H9 (cell line): Measurements from ENCODE around the gene CKB. TPM values are rescaled to one million over a fixed set of nuclear protein-coding genes. Genes with fewer than 3 reads are reported as not detected.
A peak's percentile ranks its signal among the peaks of the same experiment; 100 is the strongest.

Experiments used
- DNase-seq: peaks from one replicate; pipeline ENCODE4 v3.0.0-alpha.2; 2017
- H2AFZ ChIP-seq: one replicate; pipeline ENCODE4 v1.6.1; 2013; ENCODE audit warnings: mild to moderate bottlenecking, low read length, control low read depth, moderate library complexity
- H2AK5ac ChIP-seq: 2 replicates; pipeline ENCODE4 v1.6.1; 2013; ENCODE audit warnings: low read length, control low read depth, mixed read lengths; ENCODE audit not compliant: insufficient read length
- H2BK120ac ChIP-seq: one replicate; pipeline ENCODE4 v1.6.1; 2013; ENCODE audit warnings: low read depth, mild to moderate bottlenecking, low read length, control low read depth, inconsistent platforms; ENCODE audit not compliant: poor library complexity, severe bottlenecking
- H2BK12ac ChIP-seq: 2 replicates; pipeline ENCODE4 v1.6.1; 2013; ENCODE audit warnings: low read length, control low read depth, mixed read lengths, low read depth; ENCODE audit not compliant: insufficient read length
- H2BK15ac ChIP-seq: 2 replicates; pipeline ENCODE4 v1.6.1; 2013; ENCODE audit warnings: low read depth, low read length, control low read depth
- H2BK20ac ChIP-seq: one replicate; pipeline ENCODE4 v1.6.1; 2013; ENCODE audit warnings: low read depth, mild to moderate bottlenecking, low read length, control low read depth, inconsistent platforms; ENCODE audit not compliant: poor library complexity, severe bottlenecking
- H2BK5ac ChIP-seq: 2 replicates; pipeline ENCODE4 v1.6.1; 2013; ENCODE audit warnings: low read length, control low read depth, mixed read lengths; ENCODE audit not compliant: insufficient read length
- H3K14ac ChIP-seq: 2 replicates; pipeline ENCODE4 v1.6.1; 2013; ENCODE audit warnings: low read length, control low read depth; ENCODE audit not compliant: insufficient read depth
- H3K18ac ChIP-seq: 2 replicates; pipeline ENCODE4 v1.6.1; 2013; ENCODE audit warnings: low read depth, mild to moderate bottlenecking, mixed read lengths, low read length, control low read depth; ENCODE audit not compliant: insufficient read length
- H3K23ac ChIP-seq: 2 replicates; pipeline ENCODE4 v1.6.1; 2013; ENCODE audit warnings: low read length, control low read depth, mixed read lengths, low read depth; ENCODE audit not compliant: insufficient read length
- H3K23me2 ChIP-seq: 2 replicates; pipeline ENCODE4 v1.6.1; 2013; ENCODE audit warnings: low read depth, mild to moderate bottlenecking, mixed read lengths, low read length, control low read depth; ENCODE audit not compliant: insufficient read length, poor library complexity, severe bottlenecking
- H3K27ac ChIP-seq: 2 replicates; pipeline ENCODE4 v1.5.1; 2013; ENCODE audit warnings: low read length, control low read depth, mixed read lengths, low read depth; ENCODE audit not compliant: insufficient read length
- H3K27me3 ChIP-seq: 2 replicates; pipeline ENCODE4 v1.6.1; 2013; ENCODE audit warnings: low read length, control low read depth, inconsistent platforms; ENCODE audit not compliant: insufficient read depth
- H3K4ac ChIP-seq: 2 replicates; pipeline ENCODE4 v1.6.1; 2013; ENCODE audit warnings: low read depth, mild to moderate bottlenecking, control low read depth, inconsistent platforms, low read length, moderate library complexity
- H3K4me1 ChIP-seq: 2 replicates; pipeline ENCODE4 v1.6.1; 2013; ENCODE audit warnings: low read length, control low read depth, inconsistent platforms; ENCODE audit not compliant: insufficient read depth
- H3K4me2 ChIP-seq: 2 replicates; pipeline ENCODE4 v1.6.1; 2013; ENCODE audit warnings: low read length, control low read depth, mixed read lengths; ENCODE audit not compliant: insufficient read length, insufficient read depth
- H3K56ac ChIP-seq: 2 replicates; pipeline ENCODE4 v1.6.1; 2013; ENCODE audit warnings: low read depth, mild to moderate bottlenecking, mixed read lengths, low read length, control low read depth; ENCODE audit not compliant: insufficient read length
- H3K79me1 ChIP-seq: 2 replicates; pipeline ENCODE4 v1.6.1; 2013; ENCODE audit warnings: low read depth, mild to moderate bottlenecking, moderate library complexity, low read length, control low read depth, inconsistent platforms; ENCODE audit not compliant: insufficient read depth, poor library complexity, severe bottlenecking
- H3K79me2 ChIP-seq: 2 replicates; pipeline ENCODE4 v1.6.1; 2013; ENCODE audit warnings: low read length, control low read depth, inconsistent platforms; ENCODE audit not compliant: insufficient read depth
- H3K9ac ChIP-seq: 2 replicates; pipeline ENCODE4 v1.6.1; 2013; ENCODE audit warnings: low read length, control low read depth, mixed read lengths; ENCODE audit not compliant: insufficient read length; ENCODE audit errors: extremely low read depth
- H3K9me3 ChIP-seq: one replicate; pipeline ENCODE4 v1.6.1; 2013; ENCODE audit warnings: low read depth, low read length, inconsistent platforms; ENCODE audit not compliant: control insufficient read depth
- H3T11ph ChIP-seq: one replicate; pipeline ENCODE4 v1.6.1; 2013; ENCODE audit warnings: mild to moderate bottlenecking, low read length, control low read depth, inconsistent platforms
- H4K20me1 ChIP-seq: one replicate; pipeline ENCODE4 v1.6.1; 2013; ENCODE audit not compliant: control insufficient read depth, insufficient read length, insufficient read depth
- H4K5ac ChIP-seq: 2 replicates; pipeline ENCODE4 v1.6.1; 2013; ENCODE audit warnings: low read depth, mild to moderate bottlenecking, mixed read lengths, low read length, control low read depth; ENCODE audit not compliant: insufficient read length
- H4K8ac ChIP-seq: replicated peaks from 2 replicates; pipeline ENCODE4 v1.6.1; 2013; ENCODE audit warnings: low read length, control low read depth, mixed read lengths, low read depth; ENCODE audit not compliant: insufficient read length
- H4K91ac ChIP-seq: 2 replicates; pipeline ENCODE4 v1.6.1; 2013; ENCODE audit warnings: low read depth, mild to moderate bottlenecking, moderate library complexity, mixed read lengths, low read length, control low read depth; ENCODE audit not compliant: insufficient read length
- H3K27ac Mint-ChIP-seq, 3 experiments: 2 replicates in 2 of 3; 3 replicates in 1 of 3; pipeline ENCODE4 v1.8.0; 2020 to 2021; ENCODE audit warnings: mixed read lengths in 3 of 3, mild to moderate bottlenecking in 1 of 3, moderate library complexity in 1 of 3
- H3K27me3 Mint-ChIP-seq: 2 replicates; pipeline ENCODE4 v1.8.0; 2021; ENCODE audit warnings: low read depth, mild to moderate bottlenecking, moderate library complexity, mixed read lengths
- H3K36me3 Mint-ChIP-seq, 3 experiments: 2 replicates in 2 of 3; 3 replicates in 1 of 3; pipeline ENCODE4 v1.8.0; 2020 to 2021; ENCODE audit warnings: low read depth in 3 of 3, mixed read lengths in 3 of 3; ENCODE audit not compliant: insufficient read depth in 1 of 3
- H3K4me1 Mint-ChIP-seq, 2 experiments: 2 replicates each; pipeline ENCODE4 v1.8.0; 2020; ENCODE audit warnings: mixed read lengths in 2 of 2
- H3K4me3 Mint-ChIP-seq, 2 experiments: 2 replicates in 1 of 2; 3 replicates in 1 of 2; pipeline ENCODE4 v1.8.0; 2020 to 2021; ENCODE audit warnings: mild to moderate bottlenecking in 2 of 2, mixed read lengths in 2 of 2, moderate library complexity in 1 of 2
- H3K9me3 Mint-ChIP-seq, 2 experiments: 2 replicates in 1 of 2; 3 replicates in 1 of 2; pipeline ENCODE4 v1.8.0; 2020; ENCODE audit warnings: mild to moderate bottlenecking in 2 of 2, mixed read lengths in 2 of 2, moderate library complexity in 1 of 2
- CTCF ChIP-seq: fragments of 200-600 bp; sonication (generic); conservative IDR thresholded peaks from 3 replicates; pipeline ENCODE4 v1.8.0; 2021; ENCODE audit warnings: antibody characterized with exemption, mild to moderate bottlenecking
- WGBS: extraction: QIAGEN DNeasy Blood & Tissue Kit; methylation state at CpG from one replicate; pipeline ENCODE4 v1.1.7; 2013; ENCODE audit warnings: missing lambda C conversion rate, low lambda C conversion rate, mixed read lengths; ENCODE audit not compliant: insufficient read length; ENCODE audit errors: extremely low coverage; 5-methylcytosine and 5-hydroxymethylcytosine counted together
- total RNA-seq: library from RNA; stranded (reverse); gene quantifications from 2 replicates; pipeline ENCODE4 v1.2.1, GENCODE V29; 2021

Gene CKB
- total RNA-seq, 1 experiment from 2014 or later: 517 TPM

- H3K27ac ChIP-seq: no peak overlapping the region
- H4K91ac ChIP-seq: no peak overlapping the region
- no peak for TF ChIP-seq CTCF
- no CpG with 5 or more reads among the region's 18 CpGs for WGBS
- H2BK12ac ChIP-seq: no peak overlapping the region
- H3K23ac ChIP-seq: no peak overlapping the region
- no peaks in the 10 kb centered on the region for H3K79me2 ChIP-seq
- H2AFZ ChIP-seq: no peak overlapping the region
- no peak overlapping the region for H2BK20ac ChIP-seq
- H3K79me1 ChIP-seq: no peaks in the 10 kb centered on the region
- Mint-ChIP-seq H3K27ac (peak overlapping the region in 1 of 3 experiments; percentile 92; a peak in 1 of 7 replicates), H3K36me3 (no peaks in the 10 kb centered on the region), H3K4me1 (peaks cover 9 to 14% of the 10 kb centered on the region in 2 experiments), H3K27me3 (no peaks in the 10 kb centered on the region; the same call in 1 of the 2 replicates), H3K9me3 (no peaks in the 10 kb centered on the region), H3K4me3 (no peak overlapping the region)
- H3K14ac ChIP-seq: no peak overlapping the region
- H4K5ac ChIP-seq: no peak overlapping the region
- no peak overlapping the region for H3K4me2 ChIP-seq
- no peak overlapping the region for H2BK5ac ChIP-seq
- no peaks in the 10 kb centered on the region; the same call in 1 of the 2 replicates for H3K4me1 ChIP-seq
- H3K9ac ChIP-seq: no peak overlapping the region
- H3K23me2 ChIP-seq: no peaks in the 10 kb centered on the region
- DNase-seq: no peak
- no peak overlapping the region for H2BK120ac ChIP-seq
- no peaks in the 10 kb centered on the region for H4K20me1 ChIP-seq
- no peak overlapping the region for H2AK5ac ChIP-seq
- no peak overlapping the region for H2BK15ac ChIP-seq
- H3K56ac ChIP-seq: no peak overlapping the region
- no peak overlapping the region for H3K4ac ChIP-seq
- H3K27me3 ChIP-seq: no peaks in the 10 kb centered on the region
- H3K18ac ChIP-seq: no peak overlapping the region
- H3T11ph ChIP-seq: no peak overlapping the region
- H3K9me3 ChIP-seq: no peaks in the 10 kb centered on the region
- no peak overlapping the region for H4K8ac ChIP-seq
These were observed 25.4 kb upstream of the CKB start for GRCh38 chr14:103547941-103548462.
